Caco-2 (cell line): ENCODE results near the gene RPS6KA2. TPM values are rescaled to one million over a fixed set of nuclear protein-coding genes. Genes with fewer than 3 reads are reported as not detected.

ENCODE experiments used
- BruUV-seq: library from RNA; stranded (reverse); fragments of 400-500 nt; replicated peaks from 2 replicates; lab custom pipeline; 2021; lab: Mats Ljungman, UMichigan
- CTCF ChIA-PET: fragments of 300-600 bp; sonication (Branson Sonifier 250); formaldehyde crosslinking; loops from one replicate; lab custom pipeline; 2022; ENCODE audit warnings: antibody characterized with exemption; lab: Charles Lee
- POLR2A ChIA-PET: fragments of 300-600 bp; sonication (Branson Sonifier 250); formaldehyde crosslinking; loops from one replicate; lab custom pipeline; 2022; ENCODE audit warnings: antibody characterized with exemption; lab: Charles Lee
- DNase-seq, 2 experiments: peaks; one replicate each; pipeline versions ENCODE4 v3.0.0 to v3.0.0-alpha.2; 2020 to 2022
- H3K27me3 ChIP-seq: replicated peaks from 2 replicates; pipeline ENCODE4 v1.6.0; 2011; ENCODE audit warnings: low read length; ENCODE audit not compliant: control insufficient read depth, insufficient read depth
- H3K36me3 ChIP-seq: 2 replicates; pipeline ENCODE4 v1.5.1; 2011; ENCODE audit warnings: low read length; ENCODE audit not compliant: control insufficient read depth, insufficient read depth
- H3K4me1 ChIP-seq: fragments of 250-450 bp; sonication (Bioruptor Pico); 2 replicates; pipeline ENCODE4 v1.5.1; 2020; ENCODE audit warnings: mild to moderate bottlenecking
- H3K4me3 ChIP-seq: 2 replicates; pipeline ENCODE4 v1.5.1; 2011; ENCODE audit warnings: low read depth, mild to moderate bottlenecking, control low read depth, low read length
- H3K9me3 ChIP-seq: fragments of 250-450 bp; sonication (Bioruptor Pico); 2 replicates; pipeline ENCODE4 v1.5.1; 2020; ENCODE audit warnings: mild to moderate bottlenecking, moderate library complexity
- H3K27ac Mint-ChIP-seq: one replicate; pipeline ENCODE4 v1.8.0; 2022; ENCODE audit warnings: mixed read lengths; ENCODE audit not compliant: unreplicated experiment
- H3K27me3 Mint-ChIP-seq: one replicate; pipeline ENCODE4 v1.8.0; 2022; ENCODE audit warnings: mixed read lengths; ENCODE audit not compliant: insufficient read depth, unreplicated experiment
- H3K36me3 Mint-ChIP-seq: one replicate; pipeline ENCODE4 v1.8.0; 2022; ENCODE audit warnings: mild to moderate bottlenecking, mixed read lengths; ENCODE audit not compliant: insufficient read depth, unreplicated experiment
- H3K4me1 Mint-ChIP-seq: one replicate; pipeline ENCODE4 v1.8.0; 2022; ENCODE audit warnings: low read depth, mixed read lengths; ENCODE audit not compliant: unreplicated experiment
- H3K4me3 Mint-ChIP-seq: one replicate; pipeline ENCODE4 v1.8.0; 2022; ENCODE audit warnings: mild to moderate bottlenecking, moderate library complexity, mixed read lengths; ENCODE audit not compliant: unreplicated experiment
- H3K9me3 Mint-ChIP-seq: one replicate; pipeline ENCODE4 v1.8.0; 2022; ENCODE audit warnings: mixed read lengths; ENCODE audit not compliant: unreplicated experiment
- intact Hi-C: fragments of 100-400 bp; cut with micrococcal nuclease; formaldehyde crosslinking; loops from one replicate; pipeline ENCODE4 v1.10.0; 2022; ENCODE audit not compliant: unreplicated experiment
- total RNA-seq: library from RNA; stranded (reverse); gene quantifications from 2 replicates; pipeline ENCODE4 v1.2.3, GENCODE V29; 2022
- TF ChIP-seq, protein P1 (sequence below), 2 experiments: fragments of 200-600 bp in 1 of 2; IDR thresholded peaks; 1 replicate in 1 of 2; 2 replicates in 1 of 2; pipeline versions ENCODE4 v1.5.1 to v1.8.0; 2011 to 2022; ENCODE audit warnings: antibody characterized with exemption in 1 of 2, control low read depth in 1 of 2, inconsistent platforms in 1 of 2, low read depth in 1 of 2, low read length in 1 of 2, mild to moderate bottlenecking in 1 of 2, moderate library complexity in 1 of 2; ENCODE audit not compliant: insufficient read depth in 1 of 2, severe bottlenecking in 1 of 2, unreplicated experiment in 1 of 2

Gene RPS6KA2
- total RNA-seq, 1 experiment from 2014 or later = 5.6 TPM

DNA sequence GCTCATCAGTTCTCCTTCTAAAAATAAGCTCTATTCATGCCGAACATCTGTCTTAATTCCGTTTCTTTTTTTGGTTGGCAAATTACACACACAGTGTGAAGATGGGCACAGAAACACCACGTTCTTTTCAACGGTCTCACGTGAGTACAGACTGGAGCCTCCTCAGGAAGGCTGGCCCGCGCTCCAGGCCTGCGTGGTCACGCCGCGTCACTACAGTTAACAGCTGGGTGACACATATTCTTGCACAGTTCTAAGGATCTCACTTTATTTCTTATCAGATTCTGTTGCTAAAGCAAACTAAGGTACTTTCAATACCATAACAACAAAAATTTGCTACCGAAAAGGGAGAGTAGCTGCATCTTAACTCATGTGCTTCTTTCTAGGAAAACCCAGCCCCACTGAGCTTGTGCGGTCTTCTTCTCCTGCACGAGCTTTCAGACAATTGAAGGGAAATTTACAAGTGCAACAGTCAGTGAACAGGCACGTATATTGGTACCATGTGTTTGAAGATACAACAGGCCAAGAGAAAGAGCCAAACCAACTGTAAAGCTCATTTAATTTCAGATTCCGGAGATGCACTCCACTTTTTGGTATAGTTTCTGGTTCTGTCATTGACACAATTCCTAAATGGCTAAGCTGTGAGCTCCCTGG lies 188.7 kb downstream of the RPS6KA2 start:
- BruUV-seq = no TSS peak
- Histone ChIP-seq H3K9me3 (no peaks in the 10 kb centered on the region), H3K4me1 (no peaks in the 10 kb centered on the region), H3K4me3 (no peak overlapping the region), H3K36me3 (no peaks in the 10 kb centered on the region), H3K27me3 (no peaks in the 10 kb centered on the region; the same call in 1 of the 2 replicates)
- Mint-ChIP-seq H3K4me3 (no peak overlapping the region), H3K4me1 (no peaks in the 10 kb centered on the region), H3K36me3 (no peaks in the 10 kb centered on the region), H3K27me3 (peaks cover 8% of the 10 kb centered on the region), H3K27ac (no peak overlapping the region), H3K9me3 (no peaks in the 10 kb centered on the region)
- POLR2A ChIA-PET = interaction anchor here (0.7 kb wide), 1 partner anchor 19 kb away, joined by 3 read pairs; no protein-coding TSS in a partner anchor
- no peak for DNase-seq
- intact Hi-C loops = loop anchor here (10.0 kb wide), 1 partner anchor 326 kb away; no protein-coding TSS in a partner anchor
- CTCF ChIA-PET = interaction anchor here (1.1 kb wide), 1 partner anchor 18 kb away, joined by 4 read pairs; no protein-coding TSS in a partner anchor
- TF ChIP-seq, protein P1, sequence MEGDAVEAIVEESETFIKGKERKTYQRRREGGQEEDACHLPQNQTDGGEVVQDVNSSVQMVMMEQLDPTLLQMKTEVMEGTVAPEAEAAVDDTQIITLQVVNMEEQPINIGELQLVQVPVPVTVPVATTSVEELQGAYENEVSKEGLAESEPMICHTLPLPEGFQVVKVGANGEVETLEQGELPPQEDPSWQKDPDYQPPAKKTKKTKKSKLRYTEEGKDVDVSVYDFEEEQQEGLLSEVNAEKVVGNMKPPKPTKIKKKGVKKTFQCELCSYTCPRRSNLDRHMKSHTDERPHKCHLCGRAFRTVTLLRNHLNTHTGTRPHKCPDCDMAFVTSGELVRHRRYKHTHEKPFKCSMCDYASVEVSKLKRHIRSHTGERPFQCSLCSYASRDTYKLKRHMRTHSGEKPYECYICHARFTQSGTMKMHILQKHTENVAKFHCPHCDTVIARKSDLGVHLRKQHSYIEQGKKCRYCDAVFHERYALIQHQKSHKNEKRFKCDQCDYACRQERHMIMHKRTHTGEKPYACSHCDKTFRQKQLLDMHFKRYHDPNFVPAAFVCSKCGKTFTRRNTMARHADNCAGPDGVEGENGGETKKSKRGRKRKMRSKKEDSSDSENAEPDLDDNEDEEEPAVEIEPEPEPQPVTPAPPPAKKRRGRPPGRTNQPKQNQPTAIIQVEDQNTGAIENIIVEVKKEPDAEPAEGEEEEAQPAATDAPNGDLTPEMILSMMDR (IDR thresholded peaks at IDR 0.05; ENCODE audit: insufficient read depth in 1 of 2, low read depth in 1 of 2, low read length in 1 of 2, severe bottlenecking in 1 of 2, unreplicated experiment in 1 of 2) = no peak

DNA sequence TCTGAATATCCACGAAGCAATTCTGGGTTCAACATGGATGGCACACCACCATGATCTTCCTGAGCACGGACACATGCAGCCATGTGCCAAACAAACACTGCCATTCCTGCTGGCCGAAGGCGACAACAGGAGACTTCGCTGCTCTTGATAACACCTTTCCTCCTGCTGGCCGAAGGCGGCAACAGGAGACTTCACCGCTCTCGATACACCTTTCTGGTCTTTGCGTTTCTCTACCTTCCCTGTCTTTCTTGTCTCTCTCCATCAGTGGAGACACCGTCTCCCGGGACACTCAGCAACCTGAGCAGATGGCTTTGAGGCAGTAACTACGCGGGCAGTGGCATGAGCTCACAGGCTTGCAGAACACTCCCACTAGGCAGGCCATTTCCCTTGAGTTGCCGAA lies 189.4 kb downstream of the RPS6KA2 start:
- no peak overlapping the region for H3K4me3 ChIP-seq
- peaks cover 8% of the 10 kb centered on the region for H3K27me3 Mint-ChIP-seq
- H3K36me3 Mint-ChIP-seq = no peaks in the 10 kb centered on the region
- no peak for DNase-seq
- CTCF ChIA-PET = interaction anchor here (1.1 kb wide), 1 partner anchor 18 kb away, joined by 4 read pairs; no protein-coding TSS in a partner anchor
- no peaks in the 10 kb centered on the region; the same call in 1 of the 2 replicates for H3K27me3 ChIP-seq
- no peak overlapping the region for H3K4me3 Mint-ChIP-seq
- POLR2A ChIA-PET = interaction anchor here (0.7 kb wide), 1 partner anchor 18 kb away, joined by 3 read pairs; no protein-coding TSS in a partner anchor
- BruUV-seq = no TSS peak
- TF ChIP-seq, protein P1 (IDR thresholded peaks at IDR 0.05; ENCODE audit: insufficient read depth in 1 of 2, low read depth in 1 of 2, low read length in 1 of 2, severe bottlenecking in 1 of 2, unreplicated experiment in 1 of 2) = no peak
- H3K36me3 ChIP-seq = no peaks in the 10 kb centered on the region
- intact Hi-C loops = loop anchor here (10.0 kb wide), 1 partner anchor 327 kb away; no protein-coding TSS in a partner anchor
- no peaks in the 10 kb centered on the region for H3K4me1 Mint-ChIP-seq
- H3K9me3 Mint-ChIP-seq = no peaks in the 10 kb centered on the region
- H3K4me1 ChIP-seq = no peaks in the 10 kb centered on the region
- H3K9me3 ChIP-seq = no peaks in the 10 kb centered on the region
- H3K27ac Mint-ChIP-seq = no peak overlapping the region

DNA sequence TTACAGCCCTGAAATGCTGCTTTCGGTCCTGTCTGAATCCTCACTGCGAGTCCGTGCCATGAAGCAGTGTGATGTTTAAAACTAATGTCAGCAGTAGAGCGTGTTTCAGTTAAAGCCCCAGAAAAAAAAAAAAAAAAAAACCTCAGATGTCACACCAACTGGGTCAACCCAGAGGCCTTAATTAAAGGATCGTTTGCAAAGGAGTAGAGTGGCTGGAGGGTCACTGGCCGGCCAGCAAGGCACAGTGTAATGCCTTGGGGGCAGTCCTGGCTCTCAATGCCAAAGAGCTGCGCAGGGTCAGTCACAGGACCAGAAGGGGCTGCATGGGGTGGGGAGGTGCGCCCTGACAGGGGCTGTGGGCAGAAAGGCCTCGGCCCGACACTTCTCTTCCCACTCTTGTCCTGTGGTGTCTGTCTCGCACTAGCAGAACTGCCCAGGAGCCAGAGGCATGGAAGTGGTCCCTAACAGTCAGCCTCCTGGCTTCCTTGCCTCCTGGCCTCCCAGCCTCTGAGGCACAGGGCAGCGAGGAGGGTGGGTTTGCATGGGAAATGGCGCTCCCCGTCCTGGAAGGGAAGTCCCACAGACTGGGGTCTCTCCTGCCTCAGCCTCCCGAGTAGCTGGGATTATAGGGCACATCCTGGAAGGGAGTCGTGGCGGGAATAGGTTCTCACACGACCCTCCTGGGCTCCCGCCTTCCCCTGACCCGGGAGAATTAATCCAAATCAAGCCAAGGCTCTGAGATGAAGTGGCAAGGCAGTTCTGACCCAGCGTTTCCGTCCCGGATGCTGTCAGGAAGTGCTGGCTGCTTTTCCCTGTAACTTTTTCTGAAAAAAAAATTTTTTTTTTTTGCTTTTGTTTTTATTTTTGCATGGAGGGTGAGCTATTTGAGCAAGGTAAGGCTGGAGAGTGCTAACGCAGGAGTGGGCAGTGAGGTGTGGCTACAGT lies 190.6 kb downstream of the RPS6KA2 start:
- Mint-ChIP-seq H3K27ac (no peak overlapping the region), H3K4me1 (no peaks in the 10 kb centered on the region), H3K36me3 (no peaks in the 10 kb centered on the region), H3K9me3 (no peaks in the 10 kb centered on the region), H3K27me3 (peaks cover 13% of the 10 kb centered on the region), H3K4me3 (no peak overlapping the region)
- no peaks in the 10 kb centered on the region for H3K36me3 ChIP-seq
- intact Hi-C loops = loop anchor here (10.0 kb wide), 1 partner anchor 328 kb away; no protein-coding TSS in a partner anchor
- TF ChIP-seq, protein P1 (IDR thresholded peaks at IDR 0.05; ENCODE audit: insufficient read depth in 1 of 2, low read depth in 1 of 2, low read length in 1 of 2, severe bottlenecking in 1 of 2, unreplicated experiment in 1 of 2) = no peak
- no peaks in the 10 kb centered on the region for H3K9me3 ChIP-seq
- H3K4me1 ChIP-seq = no peaks in the 10 kb centered on the region
- DNase-seq = no peak
- BruUV-seq = no TSS peak
- no peaks in the 10 kb centered on the region; the same call in 1 of the 2 replicates for H3K27me3 ChIP-seq
- no peak overlapping the region for H3K4me3 ChIP-seq
- ChIA-PET POLR2A (no interaction called here), CTCF (no interaction called here)
